ENCODE results near the gene PTPN2.
"Not testable (repeated sequence)": the region's sequence is repeated elsewhere in the genome, so short reads cannot be mapped to it uniquely, and the experiment has no call there.

The PTPN2 gene

DNA sequence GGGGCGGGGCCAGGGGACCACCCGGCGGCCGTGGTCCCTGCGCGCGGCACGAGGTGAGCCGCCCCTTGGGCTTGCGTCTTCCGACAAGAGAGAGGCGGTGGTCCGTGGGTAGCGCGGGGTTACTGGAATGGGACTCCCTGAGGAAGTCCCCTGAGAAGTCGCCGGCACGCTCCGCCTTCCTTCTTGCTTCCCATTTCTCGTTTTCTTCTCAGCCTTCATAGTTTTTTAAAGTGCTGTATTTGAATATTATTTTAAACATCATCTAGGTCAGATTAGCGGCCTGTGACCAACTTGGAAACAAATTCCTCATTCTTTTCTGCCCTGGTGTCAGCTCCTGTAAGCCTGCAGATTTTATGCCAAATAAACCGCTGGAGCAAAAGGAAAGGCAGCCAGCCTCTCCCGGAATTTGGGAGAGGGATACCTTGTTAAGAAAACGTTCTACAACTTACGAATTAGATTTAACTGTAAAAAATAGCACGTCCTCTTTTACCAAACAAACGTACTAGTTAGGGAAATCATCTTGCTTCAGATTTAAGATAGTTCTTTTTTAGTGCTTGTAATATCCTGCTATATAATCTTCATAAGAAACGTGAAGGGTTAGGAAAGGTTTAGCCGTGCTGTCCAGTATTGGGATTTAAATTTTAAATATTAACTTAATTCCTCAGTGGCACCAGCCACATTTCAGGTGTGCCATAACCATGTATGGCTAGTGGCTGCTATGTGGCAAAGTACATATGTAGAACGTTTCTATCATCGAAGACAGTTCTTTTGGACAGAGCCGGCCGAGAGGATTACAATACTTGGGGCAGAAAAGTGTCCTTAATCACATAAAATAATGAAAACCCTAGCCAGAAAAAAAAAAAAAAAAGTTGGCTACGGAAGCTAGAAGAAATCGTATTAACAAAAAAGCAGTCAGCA is 628 bp upstream of the PTPN2 start:
- TF ChIP-seq, protein P1, sequence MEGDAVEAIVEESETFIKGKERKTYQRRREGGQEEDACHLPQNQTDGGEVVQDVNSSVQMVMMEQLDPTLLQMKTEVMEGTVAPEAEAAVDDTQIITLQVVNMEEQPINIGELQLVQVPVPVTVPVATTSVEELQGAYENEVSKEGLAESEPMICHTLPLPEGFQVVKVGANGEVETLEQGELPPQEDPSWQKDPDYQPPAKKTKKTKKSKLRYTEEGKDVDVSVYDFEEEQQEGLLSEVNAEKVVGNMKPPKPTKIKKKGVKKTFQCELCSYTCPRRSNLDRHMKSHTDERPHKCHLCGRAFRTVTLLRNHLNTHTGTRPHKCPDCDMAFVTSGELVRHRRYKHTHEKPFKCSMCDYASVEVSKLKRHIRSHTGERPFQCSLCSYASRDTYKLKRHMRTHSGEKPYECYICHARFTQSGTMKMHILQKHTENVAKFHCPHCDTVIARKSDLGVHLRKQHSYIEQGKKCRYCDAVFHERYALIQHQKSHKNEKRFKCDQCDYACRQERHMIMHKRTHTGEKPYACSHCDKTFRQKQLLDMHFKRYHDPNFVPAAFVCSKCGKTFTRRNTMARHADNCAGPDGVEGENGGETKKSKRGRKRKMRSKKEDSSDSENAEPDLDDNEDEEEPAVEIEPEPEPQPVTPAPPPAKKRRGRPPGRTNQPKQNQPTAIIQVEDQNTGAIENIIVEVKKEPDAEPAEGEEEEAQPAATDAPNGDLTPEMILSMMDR (IDR thresholded peaks at IDR 0.05; ENCODE audit: low read depth, low read length, missing control alignments), result no peak
- in situ Hi-C loops (cut with HindIII; ENCODE audit: low sequenced_read_pairs), result no loop called here
- peak overlapping the region; percentile 73 for H3K4me3 ChIP-seq (ENCODE audit: low read depth, low read length)
- DNase-seq (ENCODE audit: low read depth), result no peak

DNA sequence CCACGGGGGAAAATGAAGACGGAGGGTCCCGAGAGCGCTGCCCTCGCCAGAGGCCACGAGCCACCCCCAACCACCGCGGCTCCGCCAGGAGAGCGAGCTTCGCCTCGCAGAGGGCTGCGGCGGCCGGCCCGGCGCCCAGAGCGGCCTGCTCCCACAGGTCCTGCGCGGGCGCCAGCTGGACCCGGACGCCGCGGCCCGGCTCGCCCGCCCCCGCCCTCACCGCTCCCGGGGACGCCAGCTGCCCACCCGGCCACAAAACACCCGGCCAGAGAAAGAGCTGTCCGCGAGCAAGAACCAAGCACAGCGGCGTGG is 709 bp downstream of the PTPN2 start:
- in situ Hi-C loops (cut with HindIII; ENCODE audit: low sequenced_read_pairs), result no loop called here
- peak overlapping the region; percentile 73 for H3K4me3 ChIP-seq (ENCODE audit: low read depth, low read length)
- DNase-seq (ENCODE audit: low read depth), result no peak
- TF ChIP-seq, protein P1 (IDR thresholded peaks at IDR 0.05; ENCODE audit: low read depth, low read length, missing control alignments), result no peak

DNA sequence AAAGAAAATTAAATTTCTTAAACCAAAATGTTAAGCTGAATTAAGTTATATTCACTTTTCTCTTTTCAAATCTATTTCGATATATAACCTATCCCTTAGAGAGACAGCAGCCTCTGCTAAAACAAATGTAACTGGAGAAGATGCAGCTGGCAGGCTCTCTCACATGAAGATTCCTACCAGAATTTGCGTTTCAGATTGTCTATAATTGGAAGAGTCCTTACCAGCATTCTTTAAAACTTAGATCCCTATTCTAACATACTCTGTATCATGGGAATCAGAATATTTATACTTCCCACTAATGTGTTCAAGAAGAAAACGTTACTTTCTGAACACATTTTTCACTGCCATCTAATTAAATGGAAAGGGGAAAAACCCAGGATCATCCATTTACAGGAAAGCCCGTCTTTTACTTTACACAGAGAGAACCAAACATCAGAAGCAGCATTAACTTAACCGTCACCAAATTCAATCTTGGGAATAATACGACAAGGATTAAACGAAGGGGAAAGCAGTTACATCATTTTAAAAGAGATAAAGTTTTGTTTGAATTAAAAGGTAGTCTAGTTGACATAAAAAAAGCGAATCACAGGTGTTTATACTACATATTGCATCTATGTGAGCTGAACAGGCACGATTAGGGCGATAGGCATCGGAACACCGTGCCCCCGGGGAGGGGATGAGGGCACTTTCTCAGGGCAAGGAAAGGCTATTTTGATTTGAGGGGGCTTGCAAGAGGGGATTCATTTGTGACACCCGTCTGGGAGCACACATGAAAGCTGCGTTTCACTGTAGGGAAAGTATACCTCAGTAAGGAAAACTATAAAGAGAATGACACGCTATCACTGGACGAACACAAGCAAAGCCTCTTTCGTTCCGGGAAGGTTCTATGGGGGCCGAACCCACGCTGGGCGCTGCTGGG is 1.3 kb downstream of the PTPN2 start:
- TF ChIP-seq, protein P1 (IDR thresholded peaks at IDR 0.05; ENCODE audit: low read depth, low read length, missing control alignments), result no peak
- DNase-seq (ENCODE audit: low read depth), result no peak
- in situ Hi-C loops (cut with HindIII; ENCODE audit: low sequenced_read_pairs), result no loop called here
- peak overlapping the region; percentile 73 for H3K4me3 ChIP-seq (ENCODE audit: low read depth, low read length)

DNA sequence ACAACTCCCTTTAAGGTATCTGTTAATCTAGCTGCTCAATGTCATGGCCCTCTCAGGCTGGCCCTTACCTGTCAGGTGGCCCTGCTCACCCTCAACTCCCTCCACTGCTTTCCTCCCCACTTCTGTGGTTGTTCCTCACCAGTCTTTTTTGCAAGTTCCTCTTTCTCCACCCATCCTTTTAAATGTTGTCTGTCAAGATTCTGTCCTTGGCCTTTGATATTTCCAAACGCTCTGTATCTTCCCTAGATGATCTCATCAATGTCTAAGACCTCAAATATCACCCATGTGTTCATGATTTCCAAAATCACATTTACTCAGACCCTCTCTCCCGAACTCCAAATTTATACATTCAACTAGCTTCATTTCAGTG is 3.5 kb downstream of the PTPN2 start:
- no peak overlapping the region for H3K4me3 ChIP-seq (ENCODE audit: low read depth, low read length)
- TF ChIP-seq, protein P1 (IDR thresholded peaks at IDR 0.05; ENCODE audit: low read depth, low read length, missing control alignments), result no peak
- no peak for DNase-seq (ENCODE audit: low read depth)
- in situ Hi-C loops (cut with HindIII; ENCODE audit: low sequenced_read_pairs), result no loop called here

DNA sequence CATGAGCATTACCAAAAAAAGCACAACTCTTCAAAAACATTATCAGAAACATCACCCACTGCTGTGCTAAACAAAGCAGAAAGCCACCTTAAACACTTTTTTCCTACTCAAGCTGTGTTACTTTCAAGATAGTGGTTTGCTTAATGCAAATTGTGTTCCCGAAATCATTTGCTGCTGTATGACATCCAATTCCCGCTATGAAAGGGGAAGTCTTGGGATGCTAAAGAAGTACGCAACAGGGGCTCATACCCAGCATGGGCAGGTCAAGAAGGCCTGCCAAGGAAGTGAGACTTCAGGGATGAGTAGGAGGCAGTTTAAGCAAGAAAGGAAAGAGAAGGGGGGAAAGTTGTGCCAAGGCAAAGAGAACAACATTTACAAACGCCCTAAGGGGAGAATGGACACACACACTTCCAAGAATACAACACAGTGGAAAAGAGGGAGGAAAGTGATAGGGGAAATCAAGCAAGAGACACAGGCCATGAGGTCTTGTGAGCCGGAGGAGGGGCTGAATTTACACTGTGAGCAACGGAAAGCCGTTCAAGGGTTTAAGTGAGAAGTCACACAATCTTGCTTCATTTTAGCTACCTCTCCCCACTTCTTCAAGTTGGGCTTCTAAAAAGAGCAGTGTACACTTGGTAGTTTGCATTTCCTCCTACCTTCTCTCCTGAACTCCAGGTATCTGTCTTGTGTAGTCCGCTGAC is 4.0 kb downstream of the PTPN2 start:
- peak; percentile 69 for DNase-seq (ENCODE audit: low read depth)
- in situ Hi-C loops (cut with HindIII; ENCODE audit: low sequenced_read_pairs), result no loop called here
- H3K4me3 ChIP-seq (ENCODE audit: low read depth, low read length), result no peak overlapping the region
- TF ChIP-seq, protein P1 (IDR thresholded peaks at IDR 0.05; ENCODE audit: low read depth, low read length, missing control alignments), result no peak

DNA sequence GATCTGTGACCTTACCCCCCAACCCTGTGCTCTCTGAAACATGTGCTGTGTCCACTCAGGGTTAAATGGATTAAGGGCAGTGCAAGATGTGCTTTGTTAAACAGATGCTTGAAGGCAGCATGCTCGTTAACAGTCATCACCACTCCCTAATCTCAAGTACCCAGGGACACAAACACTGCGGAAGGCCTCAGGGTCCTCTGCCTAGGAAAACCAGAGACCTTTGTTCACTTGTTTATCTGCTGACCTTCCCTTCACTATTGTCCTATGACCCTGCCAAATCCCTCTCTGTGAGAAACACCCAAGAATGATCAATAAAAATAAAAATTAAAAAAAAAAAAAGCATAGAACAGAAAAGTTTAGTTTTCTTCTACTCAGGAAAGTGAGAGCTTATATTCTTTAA is 9.0 kb downstream of the PTPN2 start:
- H3K4me3 ChIP-seq (ENCODE audit: low read depth, low read length); in situ Hi-C loops (cut with HindIII; ENCODE audit: low sequenced_read_pairs); DNase-seq (ENCODE audit: low read depth): not testable (repeated sequence)

DNA sequence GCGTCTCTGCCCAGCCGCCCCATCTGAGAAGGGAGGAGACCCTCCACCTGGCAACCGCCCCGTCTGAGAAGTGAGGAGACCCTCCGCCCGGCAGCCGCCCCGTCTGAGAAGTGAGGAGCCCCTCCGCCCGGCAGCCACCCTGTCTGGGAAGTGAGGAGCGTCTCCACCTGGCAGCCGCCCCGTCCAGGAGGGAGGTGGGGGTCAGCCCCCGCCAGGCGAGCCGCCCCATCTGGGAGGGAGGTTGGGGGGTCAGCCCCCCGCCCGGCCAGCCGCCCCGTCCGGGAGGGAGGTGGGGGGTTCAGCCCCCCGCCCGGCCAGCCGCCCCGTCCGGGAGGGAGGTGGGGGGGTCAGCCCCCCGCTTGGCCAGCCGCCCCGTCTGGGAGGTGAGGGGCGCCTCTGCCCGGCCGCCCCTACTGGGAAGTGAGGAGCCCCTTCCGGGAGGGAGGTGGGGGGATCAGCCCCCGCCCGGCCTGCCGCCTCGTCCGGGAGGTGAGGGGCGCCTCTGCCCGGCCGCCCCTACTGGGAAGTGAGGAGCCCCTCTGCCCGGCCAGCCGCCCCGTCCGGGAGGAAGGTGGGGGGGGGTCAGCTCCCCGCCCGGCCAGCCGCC is 10.0 kb downstream of the PTPN2 start:
- in situ Hi-C loops (cut with HindIII; ENCODE audit: low sequenced_read_pairs); DNase-seq (ENCODE audit: low read depth); H3K4me3 ChIP-seq (ENCODE audit: low read depth, low read length): not testable (repeated sequence)
